HCT116 (cell line): ENCODE data around the gene EPHA1. TPM values are rescaled to one million over a fixed set of nuclear protein-coding genes. Genes with fewer than 3 reads are reported as not detected.

Experiments
- ATAC-seq: fragments of 200-7000 bp; cut with Tn5 transposase; 2 replicates; pipeline ENCODE4 v1.9.1; 2020; ENCODE audit warnings: mild to moderate bottlenecking, moderate library complexity
- BruUV-seq: library from RNA; stranded (reverse); fragments of 400-500 nt; replicated peaks from 2 replicates; lab custom pipeline; 2021; lab: Mats Ljungman, UMichigan
- CTCF ChIA-PET: fragments of 300-600 bp; sonication (Branson Sonifier 250); formaldehyde crosslinking; loops from one replicate; lab custom pipeline; 2021; ENCODE audit warnings: antibody characterized with exemption; lab: Charles Lee
- POLR2A ChIA-PET: fragments of 300-600, 350-600 bp; sonication (Branson Sonifier 250); formaldehyde crosslinking; loops from one replicate; lab custom pipeline; 2021; ENCODE audit warnings: antibody characterized with exemption; lab: Charles Lee
- RAD21 ChIA-PET, 2 experiments: fragments of 300-600 bp; sonication (Branson Sonifier 250); formaldehyde crosslinking; loops; one replicate each; lab custom pipeline; 2023; ENCODE audit warnings: low total read pairs in 2 of 2; ENCODE audit not compliant: uncharacterized antibody in 2 of 2, unreplicated experiment in 2 of 2, low non-redundant PET in 1 of 2; lab: Charles Lee
- DNase-seq: peaks from one replicate; pipeline ENCODE4 v3.0.0-alpha.2; 2010; ENCODE audit warnings: low read depth, low spot score
- H2AFZ ChIP-seq: fragments of 200-600 bp; shearing (Covaris generic), sonication (generic); 2 replicates; pipeline ENCODE4 v1.6.1; 2017; ENCODE audit warnings: low read depth, mixed run types, mixed read lengths, antibody characterized with exemption, low read length; ENCODE audit not compliant: poor library complexity, severe bottlenecking
- H3K27ac ChIP-seq: 2 replicates; pipeline ENCODE4 v1.5.1; 2012; ENCODE audit warnings: low read depth, low read length
- H3K27me3 ChIP-seq: fragments of 200-600 bp; sonication (generic); 2 replicates; pipeline ENCODE4 v1.6.1; 2016; ENCODE audit warnings: mixed run types, low read length, mixed read lengths; ENCODE audit not compliant: insufficient read depth
- H3K36me3 ChIP-seq, 2 experiments: fragments of 200-500 bp in 1 of 2; fragments of 200-600 bp in 1 of 2; sonication (Bioruptor generic) in 1 of 2; sonication (generic) in 1 of 2; 2 replicates each; pipeline versions ENCODE4 v1.5.1 to v1.6.1; 2014 to 2016; ENCODE audit warnings: low read length in 2 of 2, inconsistent platforms in 1 of 2, mixed read lengths in 1 of 2, mixed run types in 1 of 2; ENCODE audit not compliant: insufficient read depth in 2 of 2, control insufficient read depth in 1 of 2
- H3K4me1 ChIP-seq, 2 experiments: fragments of 200-600 bp in 1 of 2; sonication (generic) in 1 of 2; 2 replicates each; pipeline versions ENCODE4 v1.5.1 to v1.6.1; 2012 to 2017; ENCODE audit warnings: low read length in 2 of 2, inconsistent platforms in 1 of 2, mild to moderate bottlenecking in 1 of 2, mixed read lengths in 1 of 2, mixed run types in 1 of 2, moderate library complexity in 1 of 2; ENCODE audit not compliant: insufficient read depth in 2 of 2, control insufficient read depth in 1 of 2
- H3K4me2 ChIP-seq: fragments of 200-600 bp; sonication (generic); 2 replicates; pipeline ENCODE4 v1.6.1; 2017; ENCODE audit warnings: mixed run types, low read length, mixed read lengths
- H3K4me3 ChIP-seq, 2 experiments: fragments of 200-600 bp in 1 of 2; sonication (generic) in 1 of 2; replicated peaks in 1 of 2; 2 replicates each; pipeline ENCODE4 v1.5.1; 2011 to 2016; ENCODE audit warnings: low read length in 2 of 2, control low read depth in 1 of 2, low read depth in 1 of 2, mild to moderate bottlenecking in 1 of 2, mixed read lengths in 1 of 2, mixed run types in 1 of 2
- H3K79me2 ChIP-seq: fragments of 200-600 bp; sonication (generic); 2 replicates; pipeline ENCODE4 v1.6.1; 2017; ENCODE audit warnings: mild to moderate bottlenecking, mixed run types, low read length, moderate library complexity, mixed read lengths; ENCODE audit not compliant: insufficient read depth
- H3K9ac ChIP-seq: fragments of 200-600 bp; sonication (generic); 2 replicates; pipeline ENCODE4 v1.6.1; 2016; ENCODE audit warnings: low read length, mixed read lengths
- H3K9me2 ChIP-seq: fragments of 200-600 bp; sonication (generic), shearing (Covaris generic); 2 replicates; pipeline ENCODE4 v1.6.1; 2017; ENCODE audit warnings: mixed run types, mild to moderate bottlenecking, moderate library complexity; ENCODE audit not compliant: insufficient read depth
- H3K9me3 ChIP-seq, 2 experiments: fragments of 200-500 bp in 1 of 2; fragments of 200-600 bp in 1 of 2; sonication (Bioruptor generic) in 1 of 2; sonication (generic) in 1 of 2; 2 replicates each; pipeline ENCODE4 v1.6.1; 2014 to 2017; ENCODE audit warnings: low read length in 2 of 2, mixed read lengths in 2 of 2, inconsistent platforms in 1 of 2, low read depth in 1 of 2, mild to moderate bottlenecking in 1 of 2, mixed run types in 1 of 2, moderate library complexity in 1 of 2; ENCODE audit not compliant: control insufficient read depth in 1 of 2, insufficient read depth in 1 of 2
- H4K20me1 ChIP-seq: fragments of 200-600 bp; sonication (generic), shearing (Covaris generic); 2 replicates; pipeline ENCODE4 v1.6.1; 2017; ENCODE audit warnings: mixed run types, mild to moderate bottlenecking, moderate library complexity; ENCODE audit not compliant: insufficient read depth
- CEBPB ChIP-seq: IDR thresholded peaks from 2 replicates; pipeline ENCODE4 v1.6.1; 2012; ENCODE audit warnings: low read depth
- EGR1 ChIP-seq: IDR thresholded peaks from 2 replicates; pipeline ENCODE4 v1.6.1; 2012; ENCODE audit warnings: low read depth
- ELF1 ChIP-seq: IDR thresholded peaks from 2 replicates; pipeline ENCODE4 v1.6.1; 2012; ENCODE audit warnings: low read depth, borderline replicate concordance
- MAX ChIP-seq: IDR thresholded peaks from 2 replicates; pipeline ENCODE4 v1.6.1; 2012
- POLR2A ChIP-seq: IDR thresholded peaks from 2 replicates; pipeline ENCODE4 v1.7.0; 2011; ENCODE audit warnings: borderline replicate concordance; ENCODE audit not compliant: insufficient read depth, insufficient read length; ENCODE audit errors: extremely low read depth
- RAD21 ChIP-seq: IDR thresholded peaks from 2 replicates; pipeline ENCODE4 v1.6.1; 2012; ENCODE audit warnings: low read depth, mild to moderate bottlenecking
- SIN3A ChIP-seq: IDR thresholded peaks from 2 replicates; pipeline ENCODE4 v1.6.1; 2012; ENCODE audit warnings: low read depth
- SP1 ChIP-seq: IDR thresholded peaks from 2 replicates; pipeline ENCODE4 v1.6.1; 2012; ENCODE audit warnings: low read depth
- YY1 ChIP-seq: IDR thresholded peaks from 2 replicates; pipeline ENCODE4 v1.6.1; 2011; ENCODE audit warnings: low read length, low read depth, moderate library complexity, mild to moderate bottlenecking; ENCODE audit not compliant: insufficient replicate concordance; ENCODE audit errors: extremely low read depth
- ZFX ChIP-seq: fragments of 450-650 bp; IDR thresholded peaks from 2 replicates; pipeline ENCODE4 v1.6.1; 2017
- intact Hi-C: fragments of 100-400 bp; cut with micrococcal nuclease; formaldehyde crosslinking; loops from 2 replicates; pipeline ENCODE4 v1.10.0; 2022
- total RNA-seq: library from RNA; stranded (reverse); gene quantifications from one replicate; pipeline ENCODE4 v1.2.1, GENCODE V29; 2021; ENCODE audit not compliant: unreplicated experiment
- TF ChIP-seq, protein P1 (sequence below), 3 experiments: fragments of 200-600 bp in 1 of 3; sonication (generic) in 1 of 3; IDR thresholded peaks in 2 of 3; conservative IDR thresholded peaks in 1 of 3; 2 replicates each; pipeline ENCODE4 v1.5.1; 2012 to 2017; ENCODE audit warnings: low read depth in 2 of 3, low read length in 2 of 3, antibody characterized with exemption in 1 of 3, borderline replicate concordance in 1 of 3, control low read depth in 1 of 3, mild to moderate bottlenecking in 1 of 3, mixed read lengths in 1 of 3, mixed run types in 1 of 3, moderate library complexity in 1 of 3; ENCODE audit not compliant: insufficient read depth in 1 of 3

The EPHA1 gene
- total RNA-seq, 1 experiment from 2014 or later, result 29.9 TPM

GRCh38 chr7:143443153-143443552 is 34.5 kb upstream of the EPHA1 start, which contains the start of gene TAS2R60:
Gene TAS2R60 (plus strand): TSS chr7:143443453. CDS start chr7:143443453, 0 bp downstream.
- no peaks in the 10 kb centered on the region for H3K9me3 ChIP-seq
- CTCF ChIA-PET, result no interaction called here
- no peak within 1 kb of the TSS for H3K27ac ChIP-seq
- no peak within 1 kb of the TSS for H3K9ac ChIP-seq
- H2AFZ ChIP-seq, result no peak within 1 kb of the TSS
- H3K4me3 ChIP-seq, result no peak within 1 kb of the TSS
- ATAC-seq (no peak), DNase-seq (no peak)
- H3K4me1 ChIP-seq, result no peaks in the 10 kb centered on the region
- no peak within 1 kb of the TSS for H3K4me2 ChIP-seq
- no peaks in the 10 kb centered on the region for H4K20me1 ChIP-seq
- no peaks in the 10 kb centered on the region for H3K79me2 ChIP-seq
- H3K27me3 ChIP-seq, result no peaks in the 10 kb centered on the region
- TF ChIP-seq SIN3A (no peak), MAX (no peak), CEBPB (no peak), RAD21 (no peak), YY1 (no peak), ELF1 (no peak), POLR2A (no peak), ZFX (no peak), EGR1 (no peak), SP1 (no peak)
- TF ChIP-seq, protein P1, sequence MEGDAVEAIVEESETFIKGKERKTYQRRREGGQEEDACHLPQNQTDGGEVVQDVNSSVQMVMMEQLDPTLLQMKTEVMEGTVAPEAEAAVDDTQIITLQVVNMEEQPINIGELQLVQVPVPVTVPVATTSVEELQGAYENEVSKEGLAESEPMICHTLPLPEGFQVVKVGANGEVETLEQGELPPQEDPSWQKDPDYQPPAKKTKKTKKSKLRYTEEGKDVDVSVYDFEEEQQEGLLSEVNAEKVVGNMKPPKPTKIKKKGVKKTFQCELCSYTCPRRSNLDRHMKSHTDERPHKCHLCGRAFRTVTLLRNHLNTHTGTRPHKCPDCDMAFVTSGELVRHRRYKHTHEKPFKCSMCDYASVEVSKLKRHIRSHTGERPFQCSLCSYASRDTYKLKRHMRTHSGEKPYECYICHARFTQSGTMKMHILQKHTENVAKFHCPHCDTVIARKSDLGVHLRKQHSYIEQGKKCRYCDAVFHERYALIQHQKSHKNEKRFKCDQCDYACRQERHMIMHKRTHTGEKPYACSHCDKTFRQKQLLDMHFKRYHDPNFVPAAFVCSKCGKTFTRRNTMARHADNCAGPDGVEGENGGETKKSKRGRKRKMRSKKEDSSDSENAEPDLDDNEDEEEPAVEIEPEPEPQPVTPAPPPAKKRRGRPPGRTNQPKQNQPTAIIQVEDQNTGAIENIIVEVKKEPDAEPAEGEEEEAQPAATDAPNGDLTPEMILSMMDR (IDR thresholded peaks at IDR 0.05 in 2 of 3, conservative IDR thresholded peaks at IDR 0.05 in 1 of 3; ENCODE audit: borderline replicate concordance in 1 of 3, insufficient read depth in 1 of 3, low read depth in 2 of 3, low read length in 2 of 3), result no peak
- RAD21 ChIA-PET, result no interaction called here
- POLR2A ChIA-PET, result no interaction called here
- H3K36me3 ChIP-seq, result no peaks in the 10 kb centered on the region
- H3K9me2 ChIP-seq, result no peaks in the 10 kb centered on the region
- intact Hi-C loops, result no loop called here
- no TSS peak for BruUV-seq
